ENCODE data around the gene VTA1.

- TF ChIP-seq CTCF (conservative IDR thresholded peaks at IDR 0.05; ENCODE audit: low read length) (no peak), EZH2phosphoT487 (IDR thresholded peaks at IDR 0.05; ENCODE audit: borderline replicate concordance) (no peak)
Measured at GRCh38 chr6:142174703-142175102, 27.6 kb downstream of the VTA1 start.
